CD4-positive, alpha-beta T cell (primary cell): ENCODE data around the gene ATP6V1E1. TPM values are rescaled to one million over a fixed set of nuclear protein-coding genes. Genes with fewer than 3 reads are reported as not detected.

Experiments
- ATAC-seq: fragments of 200-7000 bp; cut with Tn5 transposase; one replicate; pipeline ENCODE4 v1.10.0; 2022; ENCODE audit warnings: mild to moderate bottlenecking; ENCODE audit not compliant: poor library complexity
- CTCF ChIA-PET: fragments of 350-600 bp; sonication (Branson Sonifier 250); formaldehyde crosslinking; loops from one replicate; lab custom pipeline; 2021; ENCODE audit warnings: antibody characterized with exemption, inconsistent platforms; lab: Charles Lee
- POLR2A ChIA-PET: fragments of 350-600 bp; sonication (Branson Sonifier 250); formaldehyde crosslinking; loops from one replicate; lab custom pipeline; 2021; ENCODE audit warnings: antibody characterized with exemption, inconsistent platforms; lab: Charles Lee
- DNase-seq, 14 experiments: peaks; one replicate each; pipeline ENCODE4 v3.0.0-alpha.2; 2013 to 2020; ENCODE audit warnings: mixed read lengths in 2 of 14
- H3K27ac ChIP-seq, 2 donors: one replicate each; pipeline versions ENCODE4 v1.5.1 to v1.7.0; 2013; ENCODE audit warnings: low read length in 2 of 2, low read depth in 1 of 2, mild to moderate bottlenecking in 1 of 2
- H3K27me3 ChIP-seq, 2 experiments: 1 replicate in 1 of 2; 2 replicates in 1 of 2; pipeline versions ENCODE4 v1.6.1 to v1.7.0; 2013; ENCODE audit warnings: low read length in 2 of 2, control low read depth in 1 of 2, mild to moderate bottlenecking in 1 of 2, moderate library complexity in 1 of 2; ENCODE audit not compliant: insufficient read depth in 2 of 2, control insufficient read depth in 1 of 2
- H3K36me3 ChIP-seq: one replicate; pipeline ENCODE4 v1.6.1; 2013; ENCODE audit warnings: low read length, control low read depth; ENCODE audit not compliant: insufficient read depth
- H3K4me1 ChIP-seq: one replicate; pipeline ENCODE4 v1.6.1; 2013; ENCODE audit warnings: low read length, control low read depth; ENCODE audit not compliant: insufficient read depth
- H3K4me3 ChIP-seq: one replicate; pipeline ENCODE4 v1.5.1; 2013; ENCODE audit warnings: mild to moderate bottlenecking, low read length, moderate library complexity
- H3K9me3 ChIP-seq, 2 experiments: 1 replicate in 1 of 2; 2 replicates in 1 of 2; pipeline versions ENCODE4 v1.6.1 to v1.7.0; 2013; ENCODE audit warnings: low read length in 2 of 2, mild to moderate bottlenecking in 2 of 2, control low read depth in 1 of 2, moderate library complexity in 1 of 2; ENCODE audit not compliant: control insufficient read depth in 1 of 2, insufficient read depth in 1 of 2
- H3K27ac Mint-ChIP-seq: one replicate; pipeline ENCODE4 v1.8.0; 2020; ENCODE audit warnings: mixed read lengths
- H3K27me3 Mint-ChIP-seq: one replicate; pipeline ENCODE4 v1.8.0; 2021; ENCODE audit warnings: mixed read lengths
- H3K36me3 Mint-ChIP-seq: one replicate; pipeline ENCODE4 v1.8.0; 2021; ENCODE audit warnings: low read depth, mixed read lengths
- H3K4me1 Mint-ChIP-seq: one replicate; pipeline ENCODE4 v1.8.0; 2021; ENCODE audit warnings: low read depth, mixed read lengths
- H3K4me3 Mint-ChIP-seq: one replicate; pipeline ENCODE4 v1.8.0; 2020; ENCODE audit warnings: mild to moderate bottlenecking, mixed read lengths
- H3K9me3 Mint-ChIP-seq: one replicate; pipeline ENCODE4 v1.8.0; 2020; ENCODE audit warnings: mixed read lengths
- CTCF ChIP-seq: fragments of 200-600 bp; IDR thresholded peaks from one replicate; pipeline ENCODE4 v1.8.0; 2022; ENCODE audit warnings: antibody characterized with exemption, mild to moderate bottlenecking
- intact Hi-C, 2 experiments: fragments of 100-400 bp; cut with DNase I in 1 of 2; cut with micrococcal nuclease in 1 of 2; formaldehyde crosslinking; loops; one replicate each; pipeline versions ENCODE4 v1.15.1 to v1.9.0; 2023 to 2025; cut with DNase I, micrococcal nuclease
- total RNA-seq, 174 experiments: library from RNA in 2 of 174; stranded (reverse) in 2 of 174; gene quantifications; one replicate each; pipeline ENCODE4 v1.2.3 and lab custom pipeline; 2021 to 2026

The ATP6V1E1 gene
- total RNA-seq, 2 experiments from 2014 or later, result 48.4 to 50.8 TPM

- no peaks in the 10 kb centered on the region for H3K27me3 ChIP-seq
- H3K36me3 ChIP-seq, result peaks cover 17% of the 10 kb centered on the region
- DNase-seq, result no peak
- no peak overlapping the region for H3K27ac ChIP-seq
- H3K9me3 Mint-ChIP-seq, result no peaks in the 10 kb centered on the region
- CTCF ChIA-PET, result no interaction called here
- H3K4me3 Mint-ChIP-seq, result no peak overlapping the region
- H3K4me3 ChIP-seq, result no peak overlapping the region
- H3K27ac Mint-ChIP-seq, result no peak overlapping the region
- intact Hi-C loops, result no loop called here
- no peaks in the 10 kb centered on the region for H3K9me3 ChIP-seq
- H3K27me3 Mint-ChIP-seq, result no peaks in the 10 kb centered on the region
- H3K4me1 ChIP-seq, result no peaks in the 10 kb centered on the region
- POLR2A ChIA-PET, result no interaction called here
- peaks cover 24% of the 10 kb centered on the region for H3K36me3 Mint-ChIP-seq
- H3K4me1 Mint-ChIP-seq, result peaks cover 9% of the 10 kb centered on the region
- no peak for ATAC-seq
- no peak for TF ChIP-seq CTCF
Observed at GRCh38 chr22:17655289-17655688, 26.7 kb upstream of the ATP6V1E1 start.

GRCh38 chr22:17648569-17648968 lies 20.0 kb upstream of the ATP6V1E1 start:
- POLR2A ChIA-PET, result interaction anchor here (0.7 kb wide), 1 partner anchor 24 kb away, joined by 5 read pairs; no protein-coding TSS in a partner anchor
- CTCF ChIA-PET, result no interaction called here
- intact Hi-C loops, result no loop called here
- no peak for ATAC-seq
- no peak overlapping the region for H3K4me3 Mint-ChIP-seq
- no peak for DNase-seq
- no peaks in the 10 kb centered on the region for H3K27me3 ChIP-seq
- TF ChIP-seq CTCF, result no peak
- H3K4me3 ChIP-seq, result no peak overlapping the region
- H3K27ac Mint-ChIP-seq, result no peak overlapping the region
- H3K36me3 ChIP-seq, result no peaks in the 10 kb centered on the region
- no peaks in the 10 kb centered on the region for H3K9me3 ChIP-seq
- H3K4me1 Mint-ChIP-seq, result peaks cover 13% of the 10 kb centered on the region
- no peaks in the 10 kb centered on the region for H3K9me3 Mint-ChIP-seq
- peaks cover 9% of the 10 kb centered on the region for H3K36me3 Mint-ChIP-seq
- H3K27me3 Mint-ChIP-seq, result no peaks in the 10 kb centered on the region
- H3K27ac ChIP-seq, result no peak overlapping the region
- H3K4me1 ChIP-seq, result no peaks in the 10 kb centered on the region

- Histone ChIP-seq H3K4me3 (no peak overlapping the region), H3K27ac (no peak overlapping the region), H3K9me3 (no peaks in the 10 kb centered on the region), H3K27me3 (no peaks in the 10 kb centered on the region), H3K4me1 (no peaks in the 10 kb centered on the region), H3K36me3 (no peaks in the 10 kb centered on the region)
- no peak for DNase-seq
- H3K4me1 Mint-ChIP-seq, result peaks cover 7% of the 10 kb centered on the region
- POLR2A ChIA-PET, result no interaction called here
- H3K9me3 Mint-ChIP-seq, result no peaks in the 10 kb centered on the region
- no peak overlapping the region for H3K27ac Mint-ChIP-seq
- H3K36me3 Mint-ChIP-seq, result peaks cover 11% of the 10 kb centered on the region
- H3K27me3 Mint-ChIP-seq, result no peaks in the 10 kb centered on the region
- no peak overlapping the region for H3K4me3 Mint-ChIP-seq
- TF ChIP-seq CTCF, result no peak
- CTCF ChIA-PET, result no interaction called here
- ATAC-seq, result no peak
- intact Hi-C loops, result no loop called here
Observed at GRCh38 chr22:17647991-17648390, 19.4 kb upstream of the ATP6V1E1 start.
